Endothelial cell of umbilical vein (primary cell): ENCODE data around the gene EEF1B2. TPM values are rescaled to one million over a fixed set of nuclear protein-coding genes. Genes with fewer than 3 reads are reported as not detected.

ENCODE experiments used
- BruUV-seq: library from RNA; stranded (reverse); fragments of 400-500 nt; replicated peaks from 2 replicates; lab custom pipeline; 2021; lab: Mats Ljungman, UMichigan
- CTCF ChIA-PET: fragments of 300-600, 350-600 bp; sonication (Branson Sonifier 250); formaldehyde crosslinking; loops from one replicate; lab custom pipeline; 2021; ENCODE audit warnings: antibody characterized with exemption, inconsistent platforms; lab: Charles Lee
- POLR2A ChIA-PET: fragments of 300-600, 350-600 bp; sonication (Branson Sonifier 250); formaldehyde crosslinking; loops from one replicate; lab custom pipeline; 2021; ENCODE audit warnings: antibody characterized with exemption, inconsistent platforms; lab: Charles Lee
- DNase-seq: peaks from one replicate; pipeline ENCODE4 v3.0.0-alpha.2; 2011; ENCODE audit warnings: low read depth, low spot score
- FAIRE-seq: peaks from 2 replicates; lab custom pipeline; 2011; peaks lifted over from hg19 to GRCh38; lab: Jason Lieb, UNC
- H2AFZ ChIP-seq: 2 replicates; pipeline ENCODE4 v1.6.0; 2012; ENCODE audit warnings: low read depth, low read length, control low read depth, inconsistent platforms
- H3K27ac ChIP-seq: 2 replicates; pipeline ENCODE4 v1.5.1; 2011; ENCODE audit warnings: low read depth, mild to moderate bottlenecking, control low read depth, low read length, moderate library complexity; ENCODE audit not compliant: insufficient read depth
- H3K27me3 ChIP-seq, 2 experiments: 2 replicates each; pipeline versions ENCODE4 v1.6.0 to v1.6.1; 2011; ENCODE audit warnings: low read length in 2 of 2, mixed read lengths in 1 of 2; ENCODE audit not compliant: control insufficient read depth in 2 of 2, insufficient read depth in 2 of 2
- H3K36me3 ChIP-seq, 2 experiments: 2 replicates in 1 of 2; 3 replicates in 1 of 2; pipeline ENCODE4 v1.5.1; 2011; ENCODE audit warnings: low read length in 2 of 2, mild to moderate bottlenecking in 1 of 2, moderate library complexity in 1 of 2; ENCODE audit not compliant: control insufficient read depth in 2 of 2, insufficient read depth in 2 of 2; ENCODE audit errors: extremely low read depth in 1 of 2
- H3K4me1 ChIP-seq: 3 replicates; pipeline ENCODE4 v1.5.1; 2011; ENCODE audit warnings: mild to moderate bottlenecking, low read length; ENCODE audit not compliant: control insufficient read depth, insufficient read depth; ENCODE audit errors: extremely low read depth
- H3K4me2 ChIP-seq: 2 replicates; pipeline ENCODE4 v1.6.1; 2011; ENCODE audit warnings: low read length, control low read depth, mixed read lengths; ENCODE audit not compliant: insufficient read depth
- H3K4me3 ChIP-seq, 3 experiments: fragments of 200-600 bp in 1 of 3; sonication (generic), shearing (Covaris generic) in 1 of 3; replicated peaks in 1 of 3; 2 replicates each; pipeline ENCODE4 v1.5.1; 2011 to 2016; ENCODE audit warnings: control low read depth in 3 of 3, low read length in 3 of 3, mild to moderate bottlenecking in 2 of 3, inconsistent platforms in 1 of 3, low read depth in 1 of 3, moderate library complexity in 1 of 3; ENCODE audit not compliant: insufficient read depth in 1 of 3
- H3K79me2 ChIP-seq: 2 replicates; pipeline ENCODE4 v1.6.0; 2012; ENCODE audit warnings: low read length, inconsistent platforms; ENCODE audit not compliant: control insufficient read depth, insufficient read depth
- H3K9ac ChIP-seq: replicated peaks from 2 replicates; pipeline ENCODE3; 2011; ENCODE audit warnings: low read length, control low read depth; ENCODE audit not compliant: insufficient read depth; ENCODE audit errors: extremely low read depth
- H3K9me1 ChIP-seq: replicated peaks from 3 replicates; pipeline ENCODE4 v1.6.0; 2011; ENCODE audit warnings: mild to moderate bottlenecking, low read length; ENCODE audit not compliant: control insufficient read depth, insufficient read depth; ENCODE audit errors: extremely low read depth
- H3K9me3 ChIP-seq: replicated peaks from 2 replicates; pipeline ENCODE4 v1.5.1; 2012; ENCODE audit warnings: low read length, inconsistent platforms; ENCODE audit not compliant: control insufficient read depth, insufficient read depth
- H4K20me1 ChIP-seq: replicated peaks from 2 replicates; pipeline ENCODE3; 2011; ENCODE audit warnings: mild to moderate bottlenecking, low read length; ENCODE audit not compliant: control insufficient read depth, insufficient read depth; ENCODE audit errors: extremely low read depth
- EZH2 ChIP-seq: IDR thresholded peaks from 2 replicates; pipeline ENCODE4 v1.6.1; 2012; ENCODE audit warnings: borderline replicate concordance, low read depth, mild to moderate bottlenecking, moderate library complexity, low read length, inconsistent platforms; ENCODE audit not compliant: severe bottlenecking
- FOS ChIP-seq: IDR thresholded peaks from 2 replicates; pipeline ENCODE4 v1.6.1; 2011; ENCODE audit warnings: mild to moderate bottlenecking, low read length, moderate library complexity, borderline replicate concordance; ENCODE audit not compliant: insufficient read depth
- GATA2 ChIP-seq: IDR thresholded peaks from 2 replicates; pipeline ENCODE4 v1.7.0; 2011; ENCODE audit warnings: low read depth, mild to moderate bottlenecking, moderate library complexity, mixed read lengths, low read length; ENCODE audit not compliant: insufficient read length, insufficient read depth
- JUN ChIP-seq: IDR thresholded peaks from 2 replicates; pipeline ENCODE4 v1.6.1; 2011; ENCODE audit warnings: borderline replicate concordance, low read depth; ENCODE audit not compliant: insufficient read length, insufficient read depth
- MYC ChIP-seq: IDR thresholded peaks from one replicate; pipeline ENCODE4 v1.6.1; 2011; ENCODE audit warnings: mild to moderate bottlenecking, low read depth, low read length
- POLR2A ChIP-seq: IDR thresholded peaks from 2 replicates; pipeline ENCODE4 v1.6.1; 2012; ENCODE audit warnings: low read depth, mild to moderate bottlenecking, control low read depth, low read length
- POLR2AphosphoS5 ChIP-seq: IDR thresholded peaks from 2 replicates; pipeline ENCODE4 v1.6.1; 2012; ENCODE audit warnings: low read depth, mild to moderate bottlenecking, control low read depth, low read length, moderate library complexity; ENCODE audit not compliant: insufficient read depth
- dilution Hi-C: fragments of 300-500 bp; cut with MboI; formaldehyde crosslinking; loops from one replicate; pipeline ENCODE4 v1.15.0; 2019; ENCODE audit warnings: low sequenced_read_pairs; ENCODE audit not compliant: extremely low pct_ligation_motif_present
- intact Hi-C: fragments of 100-400 bp; cut with micrococcal nuclease; formaldehyde crosslinking; loops from one replicate; pipeline ENCODE4 v1.10.0; 2022
- polyA plus RNA-seq, 4 experiments: library from polyadenylated mRNA; depleted of rRNA in 3 of 4; stranded (reverse) in 3 of 4; unstranded in 1 of 4; fragments of >200 nt; gene quantifications; 2 replicates each; pipeline versions ENCODE4 v1.2.1 to v1.2.3, GENCODE V29; 2011 to 2012; ENCODE audit warnings: missing spikeins in 1 of 4
- total RNA-seq: library from RNA; stranded (reverse); gene quantifications from 2 replicates; pipeline ENCODE4 v1.2.3, GENCODE V29; 2021
- TF ChIP-seq, protein P1 (sequence below): IDR thresholded peaks from 2 replicates; pipeline ENCODE4 v1.6.1; 2011; ENCODE audit not compliant: insufficient read depth, insufficient read length
- TF ChIP-seq, protein P2 (sequence below), 2 donors: IDR thresholded peaks; 1 replicate in 1 of 2; 2 replicates in 1 of 2; pipeline ENCODE4 v1.5.1; 2011; ENCODE audit warnings: low read length in 2 of 2, mild to moderate bottlenecking in 2 of 2, moderate library complexity in 2 of 2, control low read depth in 1 of 2, inconsistent platforms in 1 of 2, low read depth in 1 of 2; ENCODE audit not compliant: insufficient read depth in 1 of 2; ENCODE audit errors: extremely low read depth in 1 of 2

The EEF1B2 gene
- total and polyA plus RNA-seq, 2 donors (not counting 3 experiments of a cell fraction or from before 2014, with no cell fraction given) = 454 to 576 TPM

DNA sequence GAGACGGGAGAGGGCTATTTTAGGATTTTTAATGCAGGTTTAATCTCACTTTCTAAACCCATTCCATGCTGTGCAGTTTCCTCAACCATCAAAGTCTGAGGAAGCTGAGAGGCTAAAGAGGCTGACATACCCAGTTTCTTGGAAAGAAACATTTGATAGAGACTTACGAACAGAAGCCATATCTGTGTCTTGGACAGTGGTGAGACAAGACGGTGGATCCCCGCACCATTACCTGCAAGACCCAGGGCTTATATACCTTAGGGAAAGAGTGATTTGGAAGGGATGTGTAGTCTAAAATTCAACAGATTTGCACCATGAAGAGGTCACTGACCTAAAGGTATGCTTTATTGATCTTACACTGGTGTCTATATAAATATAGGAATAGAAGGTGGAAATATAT is 13.5 kb downstream of the EEF1B2 start:
- H3K4me2 ChIP-seq = no peak overlapping the region
- peaks cover 4% of the 10 kb centered on the region for H3K4me1 ChIP-seq
- H4K20me1 ChIP-seq = no peaks in the 10 kb centered on the region
- ChIA-PET CTCF (no interaction called here), POLR2A (no interaction called here)
- intact Hi-C loops (no loop called here), dilution Hi-C loops (no loop called here)
- no peaks in the 10 kb centered on the region for H3K9me1 ChIP-seq
- TF ChIP-seq GATA2 (no peak), EZH2 (no peak), JUN (no peak), POLR2AphosphoS5 (no peak), POLR2A (no peak), FOS (no peak), MYC (no peak)
- TF ChIP-seq, protein P1, sequence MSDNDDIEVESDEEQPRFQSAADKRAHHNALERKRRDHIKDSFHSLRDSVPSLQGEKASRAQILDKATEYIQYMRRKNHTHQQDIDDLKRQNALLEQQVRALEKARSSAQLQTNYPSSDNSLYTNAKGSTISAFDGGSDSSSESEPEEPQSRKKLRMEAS = no peak
- TF ChIP-seq, protein P2, sequence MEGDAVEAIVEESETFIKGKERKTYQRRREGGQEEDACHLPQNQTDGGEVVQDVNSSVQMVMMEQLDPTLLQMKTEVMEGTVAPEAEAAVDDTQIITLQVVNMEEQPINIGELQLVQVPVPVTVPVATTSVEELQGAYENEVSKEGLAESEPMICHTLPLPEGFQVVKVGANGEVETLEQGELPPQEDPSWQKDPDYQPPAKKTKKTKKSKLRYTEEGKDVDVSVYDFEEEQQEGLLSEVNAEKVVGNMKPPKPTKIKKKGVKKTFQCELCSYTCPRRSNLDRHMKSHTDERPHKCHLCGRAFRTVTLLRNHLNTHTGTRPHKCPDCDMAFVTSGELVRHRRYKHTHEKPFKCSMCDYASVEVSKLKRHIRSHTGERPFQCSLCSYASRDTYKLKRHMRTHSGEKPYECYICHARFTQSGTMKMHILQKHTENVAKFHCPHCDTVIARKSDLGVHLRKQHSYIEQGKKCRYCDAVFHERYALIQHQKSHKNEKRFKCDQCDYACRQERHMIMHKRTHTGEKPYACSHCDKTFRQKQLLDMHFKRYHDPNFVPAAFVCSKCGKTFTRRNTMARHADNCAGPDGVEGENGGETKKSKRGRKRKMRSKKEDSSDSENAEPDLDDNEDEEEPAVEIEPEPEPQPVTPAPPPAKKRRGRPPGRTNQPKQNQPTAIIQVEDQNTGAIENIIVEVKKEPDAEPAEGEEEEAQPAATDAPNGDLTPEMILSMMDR (IDR thresholded peaks at IDR 0.05; ENCODE audit: extremely low read depth in 1 of 2, insufficient read depth in 1 of 2, low read depth in 1 of 2, low read length in 2 of 2) = no peak
- H3K79me2 ChIP-seq = no peaks in the 10 kb centered on the region
- no peak for FAIRE-seq
- no peak overlapping the region for H3K27ac ChIP-seq
- H3K27me3 ChIP-seq = no peaks in the 10 kb centered on the region
- no peak for DNase-seq
- no TSS peak for BruUV-seq
- no peak overlapping the region for H2AFZ ChIP-seq
- H3K4me3 ChIP-seq = no peak overlapping the region
- no peaks in the 10 kb centered on the region for H3K9me3 ChIP-seq
- H3K36me3 ChIP-seq = no peaks in the 10 kb centered on the region
- H3K9ac ChIP-seq = no peak overlapping the region
